Spleen (tissue), 11 donors: Measurements from ENCODE around the gene OSM. TPM values are rescaled to one million over a fixed set of nuclear protein-coding genes. Genes with fewer than 3 reads are reported as not detected.

Experiments used
- DNase-seq: peaks from one replicate; pipeline ENCODE4 v3.0.0-alpha.2; 2020
- H3K27ac ChIP-seq, 8 donors: fragments of 200-600 bp; sonication (generic) in 7 of 8; 1 replicate in 4 of 8; 2 replicates in 4 of 8; pipeline versions ENCODE4 v1.5.0 to v1.8.0; 2016 to 2021; ENCODE audit warnings: inconsistent platforms in 4 of 8, mild to moderate bottlenecking in 4 of 8, moderate library complexity in 1 of 8
- H3K27me3 ChIP-seq, 7 donors: fragments of 200-600 bp; sonication (generic) in 6 of 7; replicated peaks in 1 of 7; 1 replicate in 4 of 7; 2 replicates in 3 of 7; pipeline versions ENCODE4 v1.5.0 to v1.8.0; 2016 to 2021; ENCODE audit warnings: inconsistent platforms in 3 of 7, mild to moderate bottlenecking in 1 of 7
- H3K36me3 ChIP-seq, 6 donors: fragments of 200-600 bp; sonication (generic) in 5 of 6; 1 replicate in 4 of 6; 2 replicates in 2 of 6; pipeline versions ENCODE4 v1.5.0 to v1.8.0; 2016 to 2021; ENCODE audit warnings: inconsistent platforms in 2 of 6
- H3K4me1 ChIP-seq, 6 donors: fragments of 200-600 bp; sonication (generic) in 5 of 6; 1 replicate in 3 of 6; 2 replicates in 3 of 6; pipeline versions ENCODE4 v1.5.0 to v1.8.0; 2016 to 2021; ENCODE audit warnings: inconsistent platforms in 3 of 6
- H3K4me3 ChIP-seq, 8 donors: fragments of 200-600 bp; sonication (generic) in 7 of 8; 1 replicate in 4 of 8; 2 replicates in 4 of 8; pipeline versions ENCODE4 v1.5.0 to v1.8.0; 2016 to 2021; ENCODE audit warnings: inconsistent platforms in 4 of 8, mild to moderate bottlenecking in 4 of 8, moderate library complexity in 2 of 8
- H3K9me3 ChIP-seq, 8 donors: fragments of 200-600 bp; sonication (generic) in 7 of 8; 1 replicate in 4 of 8; 2 replicates in 4 of 8; pipeline versions ENCODE4 v1.5.0 to v1.8.0; 2016 to 2021; ENCODE audit warnings: inconsistent platforms in 4 of 8
- CTCF ChIP-seq, 11 experiments: fragments of 200-600 bp in 7 of 11; fragments of 450-650 bp in 4 of 11; sonication (generic) in 4 of 11; IDR thresholded peaks in 8 of 11; conservative IDR thresholded peaks in 3 of 11; 1 replicate in 7 of 11; 2 replicates in 4 of 11; pipeline versions ENCODE4 v1.4.0 to v1.8.0; 2016 to 2021; ENCODE audit warnings: antibody characterized with exemption in 11 of 11, inconsistent platforms in 4 of 11, mild to moderate bottlenecking in 1 of 11
- POLR2A ChIP-seq, 3 donors: fragments of 450-650 bp; IDR thresholded peaks; one replicate each; pipeline ENCODE4 v1.5.1; 2017; ENCODE audit warnings: antibody characterized with exemption in 3 of 3, mild to moderate bottlenecking in 1 of 3
- POLR2AphosphoS5 ChIP-seq, 3 donors: sonication (generic); formaldehyde crosslinking; IDR thresholded peaks; one replicate each; pipeline ENCODE4 v1.5.1; 2017; ENCODE audit warnings: antibody characterized with exemption in 3 of 3
- WGBS, 5 donors: extraction: QIAGEN DNeasy Blood & Tissue Kit in 3 of 5; methylation state at CpG; one replicate each; pipeline versions ENCODE4 v1.1.5 to v1.1.7; 2013 to 2018; 5-methylcytosine and 5-hydroxymethylcytosine counted together
- intact Hi-C: fragments of 100-400 bp; cut with DNase I; formaldehyde crosslinking; loops from one replicate; pipeline ENCODE4 v1.15.0; 2023; ENCODE audit warnings: low total_unique reads
- polyA plus RNA-seq, 3 donors: library from polyadenylated mRNA; stranded (reverse); fragments of 200-250 nt; gene quantifications; one replicate each; pipeline ENCODE4 v1.2.1, GENCODE V29; 2013
- total RNA-seq, 7 donors: library from RNA; depleted of rRNA in 3 of 7; stranded (reverse); fragments of >200 nt in 3 of 7; fragmentation: NEBNext Ultra II Directional in 4 of 7; extraction: Animal tissue kit (Norgen Biotek cat#: 25700) in 4 of 7; gene quantifications; one replicate each; pipeline versions ENCODE4 v1.1.0 to v1.2.1, GENCODE V29; 2016 to 2021
- donor health status: healthy with polysubstance abuse.
- donor health status: DM: no; HTN: no; CAD: no; lungs with moderate emphysema.
- donor health status: DM: no; HTN: no; CAD: no.
- donor health status: Bipolar disorder and iron deficiency.
- donor health status: healthy.
- donor health status: DM: no; HTN: no; CAD: no.
- donor health status: DM: yes; HTN: yes; CAD: no.

The OSM gene
- total and polyA plus RNA-seq, 10 donors = 1.2 to 16.8 (median 3.0) TPM

GRCh38 chr22:30253205-30253852 is 13.3 kb downstream of the OSM start:
- Histone ChIP-seq H3K27me3 (peaks cover 0 to 12% (median 0%) of the 10 kb centered on the region in 7 donors), H3K36me3 (no peaks in the 10 kb centered on the region), H3K9me3 (no peaks in the 10 kb centered on the region), H3K4me3 (no peak overlapping the region), H3K27ac (peak overlapping the region in 4 of 8 donors; percentile 48 to 65 (median 58)), H3K4me1 (peaks cover 2 to 82% (median 41%) of the 10 kb centered on the region in 6 donors)
- intact Hi-C loops = no loop called here
- no peak for DNase-seq
- WGBS, 5 donors = 21 to 43% (median 32%) methylated on average over 7 to 22 of the region's 22 CpGs
- TF ChIP-seq POLR2A (IDR thresholded peaks at IDR 0.05) (no peak), POLR2AphosphoS5 (IDR thresholded peaks at IDR 0.05) (peak in 1 of 3 donors; percentile 48)

GRCh38 chr22:30252411-30253204 is 14.0 kb downstream of the OSM start:
- Histone ChIP-seq H3K27me3 (peaks cover 0 to 19% (median 5%) of the 10 kb centered on the region in 7 donors), H3K27ac (peak overlapping the region in 5 of 8 donors; percentile 46 to 65 (median 51)), H3K4me3 (no peak overlapping the region), H3K36me3 (no peaks in the 10 kb centered on the region), H3K9me3 (no peaks in the 10 kb centered on the region), H3K4me1 (peaks cover 2 to 83% (median 45%) of the 10 kb centered on the region in 6 donors)
- no peak for TF ChIP-seq POLR2AphosphoS5 (IDR thresholded peaks at IDR 0.05)
- intact Hi-C loops = no loop called here
- 65 to 69% (median 67%) methylated on average over 19 to 22 of the region's 22 CpGs for WGBS, 5 donors
- peak; percentile 84 for DNase-seq

- no peak overlapping the region for H3K4me3 ChIP-seq
- peak overlapping the region in 4 of 8 donors; percentile 12 to 65 (median 55) for H3K27ac ChIP-seq
- no peak for TF ChIP-seq CTCF (IDR thresholded peaks at IDR 0.05 in 8 of 11, conservative IDR thresholded peaks at IDR 0.05 in 3 of 11)
- TF ChIP-seq POLR2A (IDR thresholded peaks at IDR 0.05) = no peak
- TF ChIP-seq POLR2AphosphoS5 (IDR thresholded peaks at IDR 0.05) = no peak
- H3K4me1 ChIP-seq = peaks cover 6 to 87% (median 51%) of the 10 kb centered on the region in 6 donors
- H3K9me3 ChIP-seq = no peaks in the 10 kb centered on the region
- H3K27me3 ChIP-seq = peaks cover 0 to 27% (median 12%) of the 10 kb centered on the region in 7 donors
- WGBS, 5 donors = 77 to 88% (median 85%) methylated on average over 9 to 10 of the region's 10 CpGs
- no peak for DNase-seq
- intact Hi-C loops = no loop called here
- H3K36me3 ChIP-seq = no peaks in the 10 kb centered on the region
Observed at GRCh38 chr22:30251711-30252110, 14.9 kb downstream of the OSM start.

GRCh38 chr22:30250661-30251267 is 15.9 kb downstream of the OSM start:
- TF ChIP-seq POLR2A (IDR thresholded peaks at IDR 0.05) = no peak
- no peak for TF ChIP-seq POLR2AphosphoS5 (IDR thresholded peaks at IDR 0.05)
- no peak for TF ChIP-seq CTCF (IDR thresholded peaks at IDR 0.05 in 8 of 11, conservative IDR thresholded peaks at IDR 0.05 in 3 of 11)
- WGBS, 5 donors = 58 to 71% (median 64%) methylated on average over 8 to 12 of the region's 12 CpGs

More at GRCh38 chr22:30250661-30251267, 15.9 kb downstream of the OSM start:
- Histone ChIP-seq H3K27me3 (peaks cover 0 to 37% (median 19%) of the 10 kb centered on the region in 7 donors), H3K36me3 (no peaks in the 10 kb centered on the region), H3K4me1 (peaks cover 5 to 87% (median 52%) of the 10 kb centered on the region in 6 donors), H3K27ac (no peak overlapping the region), H3K9me3 (no peaks in the 10 kb centered on the region), H3K4me3 (no peak overlapping the region)
- intact Hi-C loops = no loop called here
- no peak for DNase-seq
